Measurements from ENCODE around the gene EFCAB9.
"Not testable (repeated sequence)": the region's sequence is repeated elsewhere in the genome, so short reads cannot be mapped to it uniquely, and the experiment has no call there.

The EFCAB9 gene

DNA sequence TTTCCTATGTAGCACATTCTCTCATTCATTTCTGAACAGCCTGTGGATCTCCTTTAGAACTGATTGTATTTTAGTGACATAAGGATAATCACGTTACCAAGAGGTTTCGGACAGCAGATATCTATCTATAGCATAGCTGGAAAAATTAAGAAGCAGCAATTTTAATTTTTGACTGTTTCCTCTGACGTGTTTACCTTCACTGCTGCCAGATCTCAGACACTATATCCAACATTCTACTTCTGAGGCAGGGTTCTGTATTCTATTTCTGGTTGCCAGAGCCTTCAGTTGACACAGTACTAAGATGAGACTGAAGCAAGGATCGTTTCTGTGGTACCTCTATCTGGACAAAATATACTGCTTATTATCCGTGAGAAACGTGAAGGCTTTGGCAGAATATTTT lies at the start of gene EFCAB9:
Gene EFCAB9, plus strand, starts transcription at position 301 of the 400 bp plus-strand sequence. Its CDS starts 1 bp downstream, at position 302.
- Mint-ChIP-seq H3K36me3 (no peaks in the 10 kb centered on the region), H3K4me1 (no peaks in the 10 kb centered on the region), H3K27ac (no peak within 1 kb of the TSS), H3K9me3 (no peaks in the 10 kb centered on the region), H3K27me3 (no peaks in the 10 kb centered on the region), H3K4me3 (no peak within 1 kb of the TSS)

DNA sequence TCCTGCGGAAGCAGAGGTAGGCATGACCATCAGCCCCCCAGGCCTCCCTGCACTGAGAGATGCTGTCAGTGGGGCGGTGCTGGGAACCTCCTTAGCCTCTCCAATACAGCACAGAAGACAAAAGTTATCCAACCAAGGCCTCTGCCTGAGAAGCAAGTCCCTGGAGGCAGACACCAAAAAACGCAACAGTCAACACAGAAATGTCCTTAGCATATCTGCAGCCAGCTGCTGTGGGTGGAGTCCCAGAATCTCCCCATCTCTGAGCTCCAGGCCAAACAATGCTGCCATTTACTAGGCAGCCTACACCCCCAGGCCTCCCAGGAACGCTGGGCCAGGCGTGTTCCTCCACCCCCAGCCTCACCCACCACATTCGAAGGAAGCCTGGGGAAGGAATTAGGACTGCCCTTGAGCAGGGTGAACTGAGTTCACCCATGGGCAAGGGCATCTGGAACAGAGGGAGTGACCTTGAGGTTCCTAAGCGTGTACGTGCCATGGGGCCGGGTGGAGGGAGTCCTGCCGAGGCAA lies 49.6 kb upstream of the EFCAB9 start:
- Mint-ChIP-seq H3K27ac (peak overlapping the region; percentile 74), H3K36me3 (no peaks in the 10 kb centered on the region), H3K4me3 (no peak overlapping the region), H3K9me3 (no peaks in the 10 kb centered on the region), H3K4me1 (peaks cover 91% of the 10 kb centered on the region), H3K27me3 (no peaks in the 10 kb centered on the region)

DNA sequence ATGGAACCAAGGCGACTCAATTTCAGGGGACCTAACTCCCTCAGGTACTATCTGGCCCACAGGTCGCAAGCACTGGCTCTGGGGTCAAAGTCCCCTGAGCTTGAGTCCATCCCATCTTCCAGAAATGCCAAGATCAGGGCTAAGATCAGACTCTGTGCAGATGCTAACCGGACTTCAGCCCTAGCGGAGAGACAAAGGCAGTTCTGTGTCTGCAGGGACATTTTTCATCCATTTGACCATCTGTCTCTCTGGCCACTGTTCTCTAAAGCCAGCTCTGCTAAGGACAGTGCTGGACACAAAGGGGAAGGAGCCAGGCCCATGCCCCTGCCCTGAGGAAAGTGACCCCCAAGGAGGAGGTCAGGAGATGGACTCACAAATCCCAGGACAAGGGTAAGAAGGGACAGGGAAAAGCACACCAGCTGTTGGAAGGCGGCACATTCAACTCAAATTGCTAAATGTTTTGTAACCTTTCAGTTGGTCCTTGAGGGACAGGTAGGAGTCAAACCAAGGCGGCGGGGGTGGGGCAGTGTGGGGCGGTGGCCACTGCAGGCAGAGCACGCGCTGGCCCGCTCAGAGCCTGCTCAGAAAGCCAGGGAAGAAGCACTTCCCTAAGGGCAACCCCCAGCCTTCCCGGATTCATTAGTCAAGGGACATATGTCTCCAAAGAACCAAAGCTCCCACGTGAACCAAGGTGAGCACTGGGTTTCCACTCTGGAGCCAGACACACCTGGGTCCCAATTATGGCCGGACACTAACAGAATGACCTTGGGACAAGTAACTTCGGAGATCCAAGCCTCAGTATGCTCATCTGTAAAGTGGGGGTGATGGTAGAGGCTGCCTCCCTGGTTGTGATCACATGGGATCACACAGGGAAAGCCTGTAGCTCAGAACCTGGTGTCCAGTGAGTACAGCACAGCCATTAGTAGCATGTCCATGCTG lies 48.8 kb upstream of the EFCAB9 start:
- Mint-ChIP-seq H3K4me1 (peaks cover 87% of the 10 kb centered on the region), H3K27ac (peak overlapping the region; percentile 74), H3K4me3 (no peak overlapping the region), H3K27me3 (no peaks in the 10 kb centered on the region), H3K9me3 (no peaks in the 10 kb centered on the region), H3K36me3 (no peaks in the 10 kb centered on the region)

DNA sequence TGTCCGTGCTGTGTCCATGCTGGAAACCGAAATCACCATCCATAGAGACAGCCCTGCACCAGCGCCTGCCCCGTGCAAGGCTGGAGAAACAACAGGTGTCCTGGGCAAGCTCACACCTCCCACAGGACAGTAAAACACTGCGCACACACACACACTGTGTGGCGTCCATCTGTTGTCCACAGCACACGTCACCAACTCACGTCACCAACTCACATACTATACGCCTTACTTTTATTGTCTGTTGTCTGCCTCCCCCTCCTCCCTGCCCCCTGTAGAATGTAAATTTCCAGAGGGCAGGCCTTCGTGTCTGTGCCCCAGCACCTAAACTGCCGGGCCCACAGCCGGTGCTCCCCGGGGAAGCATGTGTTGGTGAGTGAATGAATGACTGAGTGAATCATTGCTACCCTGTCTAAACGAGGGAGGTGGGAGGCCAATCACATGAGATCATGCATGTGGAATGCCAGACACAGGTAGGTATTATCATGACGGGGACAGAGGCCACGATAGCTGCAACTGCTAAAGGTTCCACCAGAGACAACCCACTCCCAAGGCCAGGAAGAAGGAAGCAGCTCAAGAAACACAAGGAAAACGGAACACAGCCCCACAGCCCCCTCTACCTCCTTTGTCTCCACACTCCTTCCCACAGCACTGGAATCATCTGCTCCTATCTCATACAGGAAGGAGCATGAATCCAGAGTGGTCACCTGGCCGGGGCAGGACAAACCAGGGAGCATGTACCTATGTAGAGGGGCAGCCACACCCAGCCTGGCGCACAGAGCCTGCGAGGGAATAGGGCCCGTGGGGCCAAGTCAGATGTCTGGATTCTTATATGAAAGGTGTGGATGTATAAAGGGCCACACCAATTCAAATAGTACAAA lies 47.9 kb upstream of the EFCAB9 start:
- no peak overlapping the region for H3K4me3 Mint-ChIP-seq
- H3K27me3 Mint-ChIP-seq: no peaks in the 10 kb centered on the region
- no peaks in the 10 kb centered on the region for H3K36me3 Mint-ChIP-seq
- peaks cover 89% of the 10 kb centered on the region for H3K4me1 Mint-ChIP-seq
- no peaks in the 10 kb centered on the region for H3K9me3 Mint-ChIP-seq
- peak overlapping the region; percentile 90 for H3K27ac Mint-ChIP-seq

DNA sequence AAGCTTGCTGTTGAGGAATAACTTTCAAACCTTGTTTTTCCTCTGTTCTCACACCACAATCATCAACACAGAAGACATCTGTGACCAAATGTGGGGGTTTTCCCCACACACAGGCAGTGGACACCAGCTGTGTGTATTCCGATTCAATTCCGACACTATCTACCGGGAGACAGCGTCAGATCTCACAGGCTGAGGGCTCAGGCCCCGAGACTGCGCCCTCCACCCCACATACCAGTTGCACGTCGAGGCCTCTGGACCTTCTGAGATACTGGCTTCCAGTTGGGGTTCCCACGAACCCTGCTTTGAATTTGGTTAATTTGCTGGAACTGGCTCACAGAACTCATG lies 47.3 kb upstream of the EFCAB9 start:
- H3K4me1 Mint-ChIP-seq: peaks cover 89% of the 10 kb centered on the region
- H3K36me3 Mint-ChIP-seq: peaks cover 3% of the 10 kb centered on the region
- peak overlapping the region; percentile 90 for H3K27ac Mint-ChIP-seq
- no peaks in the 10 kb centered on the region for H3K9me3 Mint-ChIP-seq
- no peak overlapping the region for H3K4me3 Mint-ChIP-seq
- no peaks in the 10 kb centered on the region for H3K27me3 Mint-ChIP-seq

DNA sequence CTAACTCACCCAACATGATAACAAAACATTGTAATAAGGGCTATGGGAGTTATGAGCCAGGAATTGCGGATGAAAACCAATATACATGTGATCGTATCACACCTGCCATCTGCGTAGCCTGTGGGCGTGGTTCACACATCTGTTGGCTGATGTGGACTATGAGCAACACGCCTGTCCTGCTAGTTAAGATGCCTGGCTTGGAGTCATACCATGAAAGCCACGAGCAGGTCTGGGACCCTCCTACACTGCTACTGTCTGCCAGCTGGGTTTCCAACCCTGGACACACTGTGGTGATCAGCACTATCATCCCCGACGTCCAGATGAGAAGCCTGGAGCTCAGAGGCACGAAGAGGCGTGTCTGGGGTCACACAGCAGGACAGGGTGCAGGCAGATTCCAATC lies 46.1 kb upstream of the EFCAB9 start:
- peaks cover 89% of the 10 kb centered on the region for H3K4me1 Mint-ChIP-seq

DNA sequence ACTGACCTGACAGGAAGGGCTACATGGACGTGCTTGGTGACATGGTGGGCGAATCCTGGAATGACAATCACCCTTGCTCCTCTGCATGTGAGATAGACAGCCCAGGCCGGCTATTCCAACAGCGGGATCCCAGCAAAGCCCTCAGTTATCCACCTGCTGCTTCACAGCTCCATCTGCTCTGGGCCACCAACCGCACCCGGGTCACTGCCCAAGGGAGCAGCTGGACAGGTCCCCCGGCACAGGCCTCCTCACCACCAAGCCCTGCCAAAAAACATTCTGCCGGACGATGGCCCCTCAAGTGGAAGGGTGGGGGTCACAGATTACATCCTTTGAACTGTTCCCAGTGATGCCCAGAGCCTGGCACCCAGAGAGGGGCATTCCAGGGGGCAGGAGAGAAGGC lies 45.6 kb upstream of the EFCAB9 start:
- H3K4me3 Mint-ChIP-seq: no peak overlapping the region
- H3K27ac Mint-ChIP-seq: peak overlapping the region; percentile 81
- no peaks in the 10 kb centered on the region for H3K27me3 Mint-ChIP-seq
- H3K4me1 Mint-ChIP-seq: peaks cover 89% of the 10 kb centered on the region
- H3K9me3 Mint-ChIP-seq: no peaks in the 10 kb centered on the region
- peaks cover 8% of the 10 kb centered on the region for H3K36me3 Mint-ChIP-seq

More for the DNA sequence above, 46.1 kb upstream of the EFCAB9 start:
- no peaks in the 10 kb centered on the region for H3K27me3 Mint-ChIP-seq
- no peak overlapping the region for H3K4me3 Mint-ChIP-seq
- peak overlapping the region; percentile 90 for H3K27ac Mint-ChIP-seq
- H3K36me3 Mint-ChIP-seq: peaks cover 6% of the 10 kb centered on the region
- H3K9me3 Mint-ChIP-seq: no peaks in the 10 kb centered on the region

DNA sequence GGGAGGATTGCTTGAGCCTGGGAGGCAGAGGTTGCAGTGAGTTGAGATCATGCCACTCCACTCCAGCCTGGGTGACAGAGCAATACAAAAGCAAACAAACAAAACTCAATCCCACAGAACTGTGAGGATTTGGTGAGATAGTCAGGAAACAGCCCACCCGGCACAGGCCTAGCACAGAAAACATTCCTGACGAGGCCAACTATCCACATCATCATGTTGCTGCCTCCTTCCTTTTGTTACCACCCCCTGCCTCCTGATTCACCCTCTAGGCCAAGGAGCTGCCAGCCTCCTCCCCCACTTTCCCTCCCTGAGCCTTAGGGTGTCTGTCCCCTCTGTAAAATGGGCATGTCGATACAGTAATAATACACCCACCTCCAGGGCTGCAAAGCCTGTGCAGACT lies 44.9 kb upstream of the EFCAB9 start:
- peak overlapping the region; percentile 46 for H3K27ac Mint-ChIP-seq
- H3K4me1 Mint-ChIP-seq: peaks cover 88% of the 10 kb centered on the region
- H3K9me3 Mint-ChIP-seq: no peaks in the 10 kb centered on the region
- peaks cover 12% of the 10 kb centered on the region for H3K36me3 Mint-ChIP-seq
- H3K4me3 Mint-ChIP-seq: no peak overlapping the region
- H3K27me3 Mint-ChIP-seq: no peaks in the 10 kb centered on the region

DNA sequence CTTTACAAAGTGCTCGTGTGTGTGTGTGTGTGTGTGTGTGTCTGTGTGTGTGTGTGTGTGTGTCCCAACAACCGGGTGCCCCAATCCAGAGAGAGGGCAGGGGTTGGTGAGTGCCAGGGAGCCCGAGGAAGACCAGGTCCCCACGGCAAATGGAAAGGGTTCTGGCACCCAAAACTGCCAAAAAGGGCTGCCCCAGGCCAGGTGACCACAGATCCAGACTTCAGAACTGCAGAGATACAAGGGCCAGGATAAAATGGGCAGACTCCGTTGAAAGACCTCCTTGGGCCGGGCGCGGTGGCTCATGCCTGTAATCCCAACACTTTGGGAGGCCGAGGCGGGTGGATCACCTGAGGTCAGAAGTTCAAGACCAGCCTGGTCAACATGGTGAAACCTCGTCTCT lies 44.5 kb upstream of the EFCAB9 start:
- H3K27ac Mint-ChIP-seq, H3K4me3 Mint-ChIP-seq: not testable (repeated sequence)
- peaks cover 12% of the 10 kb centered on the region for H3K36me3 Mint-ChIP-seq

DNA sequence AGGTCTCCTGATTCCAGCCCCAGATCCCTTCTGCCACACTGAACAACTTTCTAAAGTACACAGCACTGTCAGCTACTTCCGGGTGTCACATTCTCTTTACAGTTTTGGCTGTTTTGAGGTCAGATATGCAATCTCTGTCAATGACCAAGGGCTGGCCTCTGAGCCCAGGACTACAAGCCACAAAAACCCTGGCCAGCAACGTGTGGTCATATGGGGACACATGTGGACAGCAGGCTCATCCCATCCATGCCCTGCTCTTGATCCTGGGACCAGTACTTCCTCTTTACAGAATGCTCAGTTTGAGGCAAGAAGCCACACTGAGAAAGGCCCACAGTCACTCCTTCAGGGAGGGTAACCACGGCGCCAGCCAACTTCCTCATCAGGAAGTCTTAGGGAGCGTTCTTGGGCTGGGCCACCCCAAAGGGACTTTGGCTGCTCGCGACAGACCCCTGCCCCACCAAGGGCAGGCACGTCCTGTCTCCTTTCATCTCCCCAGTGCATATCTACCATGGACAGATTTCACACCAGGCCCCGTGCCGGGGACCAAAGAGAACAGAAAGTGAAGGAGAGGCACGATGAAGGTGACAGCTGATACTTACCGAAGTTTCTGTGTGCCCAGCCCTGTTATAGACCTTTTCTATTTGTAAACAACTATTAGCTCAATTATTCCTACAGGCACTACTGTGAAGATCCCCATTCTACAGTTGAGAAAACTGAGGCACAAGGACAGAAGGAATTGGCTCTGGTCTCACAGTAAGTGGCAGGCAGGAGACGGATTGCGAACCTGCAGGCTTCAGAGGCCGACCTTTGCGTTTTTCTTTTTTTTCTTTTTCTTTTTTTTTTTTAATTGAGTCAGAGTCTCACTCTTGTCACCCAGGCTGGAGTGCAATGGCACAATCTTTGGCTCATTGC lies 43.2 kb upstream of the EFCAB9 start:
- no peaks in the 10 kb centered on the region for H3K9me3 Mint-ChIP-seq
- peak overlapping the region; percentile 98 for H3K27ac Mint-ChIP-seq
- H3K27me3 Mint-ChIP-seq: no peaks in the 10 kb centered on the region
- H3K36me3 Mint-ChIP-seq: peaks cover 15% of the 10 kb centered on the region
- H3K4me3 Mint-ChIP-seq: peak overlapping the region; percentile 79
- H3K4me1 Mint-ChIP-seq: peaks cover 83% of the 10 kb centered on the region

More for the DNA sequence above, 44.5 kb upstream of the EFCAB9 start:
- H3K4me1 Mint-ChIP-seq: peaks cover 88% of the 10 kb centered on the region
- not testable (repeated sequence) for H3K9me3 Mint-ChIP-seq, H3K27me3 Mint-ChIP-seq

DNA sequence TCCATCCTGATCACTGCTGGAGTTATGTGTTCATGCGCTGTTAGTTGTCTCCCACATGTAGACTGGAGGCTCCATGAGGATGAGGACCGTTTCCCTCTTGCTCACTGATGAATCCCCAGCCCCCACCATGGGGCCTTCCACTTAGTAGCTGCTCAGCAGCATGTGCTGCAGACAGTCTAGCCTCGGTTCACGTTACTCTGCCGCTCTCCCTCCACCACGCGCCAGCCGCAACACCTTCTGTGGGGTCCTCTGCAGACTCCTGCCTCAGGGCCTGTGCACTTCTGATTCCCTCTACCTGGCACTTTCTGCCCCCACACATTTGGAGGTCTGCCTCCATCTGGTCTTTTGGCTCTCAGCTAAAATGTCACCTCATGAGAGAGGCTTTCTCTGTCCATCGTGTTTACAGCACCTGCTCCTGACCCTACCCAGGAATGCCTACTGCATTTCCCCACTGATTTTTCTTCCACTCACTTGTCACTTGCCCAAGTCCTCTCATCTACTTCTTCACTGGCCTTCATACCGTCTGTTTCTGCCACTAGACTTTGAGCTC lies 42.2 kb upstream of the EFCAB9 start:
- Mint-ChIP-seq H3K4me1 (peaks cover 76% of the 10 kb centered on the region), H3K36me3 (peaks cover 17% of the 10 kb centered on the region), H3K27me3 (no peaks in the 10 kb centered on the region), H3K27ac (peak overlapping the region; percentile 98), H3K9me3 (no peaks in the 10 kb centered on the region), H3K4me3 (peak overlapping the region; percentile 51)

DNA sequence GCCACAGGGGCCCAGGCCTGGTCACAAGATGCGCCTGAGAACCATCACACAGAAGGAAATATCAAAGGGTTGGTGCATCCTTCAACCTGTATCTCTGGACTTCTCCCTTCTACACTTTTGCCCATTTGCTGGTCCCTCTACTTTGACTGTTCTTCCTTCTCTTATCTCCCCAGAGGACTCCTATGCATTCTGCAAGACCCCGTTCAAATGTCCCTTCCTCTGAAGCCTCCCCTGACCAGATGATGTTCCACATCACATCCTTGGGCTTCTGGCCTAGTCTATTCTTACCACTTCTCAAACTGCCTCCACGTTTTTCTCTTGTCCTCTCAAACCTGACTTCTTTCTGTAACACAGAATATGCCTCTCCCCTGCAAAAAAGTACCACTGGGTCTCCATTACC lies 40.3 kb upstream of the EFCAB9 start:
- H3K27ac Mint-ChIP-seq: peak overlapping the region; percentile 98
- H3K9me3 Mint-ChIP-seq: no peaks in the 10 kb centered on the region
- H3K4me1 Mint-ChIP-seq: peaks cover 76% of the 10 kb centered on the region
- H3K4me3 Mint-ChIP-seq: no peak overlapping the region
- peaks cover 20% of the 10 kb centered on the region for H3K36me3 Mint-ChIP-seq
- no peaks in the 10 kb centered on the region for H3K27me3 Mint-ChIP-seq

DNA sequence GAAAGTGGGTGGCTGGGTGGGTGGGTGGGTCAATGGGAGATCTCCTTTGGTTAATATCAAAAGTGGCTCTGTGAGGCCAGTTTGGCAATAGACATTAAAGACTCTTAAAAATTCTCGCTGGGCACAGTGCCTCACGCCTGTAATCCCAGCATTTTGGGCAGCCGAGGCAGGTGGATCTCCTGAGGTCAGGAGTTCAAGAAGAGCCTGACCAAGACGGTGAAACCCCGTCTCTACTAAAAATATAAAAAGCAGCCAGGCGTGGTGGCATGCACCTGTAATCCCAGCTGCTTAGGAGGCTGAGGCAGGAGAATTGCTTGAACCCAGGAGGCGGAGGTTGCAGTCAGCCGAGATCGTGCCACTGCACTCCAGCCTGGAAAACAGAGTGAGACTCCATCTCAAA lies 38.9 kb upstream of the EFCAB9 start:
- peaks cover 72% of the 10 kb centered on the region for H3K4me1 Mint-ChIP-seq
- H3K27ac Mint-ChIP-seq: peak overlapping the region; percentile 41
- not testable (repeated sequence) for H3K4me3 Mint-ChIP-seq, H3K9me3 Mint-ChIP-seq, H3K27me3 Mint-ChIP-seq
- H3K36me3 Mint-ChIP-seq: peaks cover 20% of the 10 kb centered on the region

DNA sequence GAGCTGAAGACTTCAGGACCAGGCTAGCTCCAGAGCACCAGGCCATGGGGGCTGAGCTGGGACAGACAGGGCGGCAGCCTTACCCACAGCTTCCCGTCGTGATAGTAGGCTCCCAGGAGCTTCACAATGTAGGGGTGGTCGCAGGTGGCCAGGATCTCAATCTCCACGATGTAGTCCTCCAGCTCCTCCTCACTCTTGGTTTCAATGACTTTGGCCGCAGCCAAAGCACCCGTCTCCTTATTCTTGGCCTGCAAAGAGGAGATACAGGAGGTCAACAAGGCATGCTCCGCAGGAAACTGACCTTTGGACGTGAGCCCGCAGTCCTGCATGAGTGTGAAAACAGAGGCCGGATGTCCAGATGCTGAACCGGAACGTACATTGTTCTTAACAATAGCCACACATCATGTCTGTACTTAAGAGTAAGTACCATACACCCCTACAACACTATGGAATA lies 37.4 kb upstream of the EFCAB9 start:
- no peaks in the 10 kb centered on the region for H3K9me3 Mint-ChIP-seq
- H3K27ac Mint-ChIP-seq: peak overlapping the region; percentile 89
- H3K4me3 Mint-ChIP-seq: no peak overlapping the region
- H3K4me1 Mint-ChIP-seq: peaks cover 70% of the 10 kb centered on the region
- no peaks in the 10 kb centered on the region for H3K27me3 Mint-ChIP-seq
- H3K36me3 Mint-ChIP-seq: peaks cover 20% of the 10 kb centered on the region
